HT1080 (cell line): ENCODE measurements around the gene RFTN1. TPM values are rescaled to one million over a fixed set of nuclear protein-coding genes. Genes with fewer than 3 reads are reported as not detected.

Experiments used
- DNase-seq: peaks from one replicate; pipeline ENCODE4 v3.0.0-alpha.2; 2015; ENCODE audit warnings: low read depth
- total RNA-seq: library from RNA; depleted of rRNA; stranded (reverse); fragments of >200 nt; shearing (Covaris generic); gene quantifications from 2 replicates; pipeline ENCODE4 v1.2.3, GENCODE V29; 2014

The RFTN1 gene
- total RNA-seq, 1 experiment from 2014 or later: 43.8 TPM

GRCh38 chr3:16528581-16528993 lies 15.1 kb upstream of the RFTN1 start:
- DNase-seq: no peak

DNA sequence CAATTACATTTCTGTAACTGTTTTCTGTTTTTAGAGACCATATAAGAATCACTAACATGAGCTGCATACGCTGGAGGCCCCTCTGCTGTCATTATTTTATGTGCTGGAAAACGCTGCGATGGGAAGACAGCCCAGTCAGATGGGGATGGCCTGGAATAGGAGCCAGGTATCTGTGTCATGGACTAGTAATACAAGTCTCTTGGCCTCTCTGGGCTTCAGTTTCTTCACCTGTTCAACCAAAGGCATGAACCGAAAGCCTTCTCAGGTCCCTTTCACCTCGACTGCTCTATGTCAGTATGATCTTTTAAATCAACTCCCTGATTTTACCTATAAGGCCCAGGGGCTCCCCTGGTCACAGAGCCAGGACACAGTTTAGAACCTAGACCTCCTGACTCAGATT lies 14.6 kb upstream of the RFTN1 start:
- no peak for DNase-seq

- no peak for DNase-seq
Observed at GRCh38 chr3:16524196-16524595, 10.7 kb upstream of the RFTN1 start.

- peak; percentile 46 for DNase-seq
Observed at GRCh38 chr3:16523778-16524177, 10.3 kb upstream of the RFTN1 start.

- peak; percentile 23 for DNase-seq
Observed at GRCh38 chr3:16522834-16523233, 9.3 kb upstream of the RFTN1 start.

DNA sequence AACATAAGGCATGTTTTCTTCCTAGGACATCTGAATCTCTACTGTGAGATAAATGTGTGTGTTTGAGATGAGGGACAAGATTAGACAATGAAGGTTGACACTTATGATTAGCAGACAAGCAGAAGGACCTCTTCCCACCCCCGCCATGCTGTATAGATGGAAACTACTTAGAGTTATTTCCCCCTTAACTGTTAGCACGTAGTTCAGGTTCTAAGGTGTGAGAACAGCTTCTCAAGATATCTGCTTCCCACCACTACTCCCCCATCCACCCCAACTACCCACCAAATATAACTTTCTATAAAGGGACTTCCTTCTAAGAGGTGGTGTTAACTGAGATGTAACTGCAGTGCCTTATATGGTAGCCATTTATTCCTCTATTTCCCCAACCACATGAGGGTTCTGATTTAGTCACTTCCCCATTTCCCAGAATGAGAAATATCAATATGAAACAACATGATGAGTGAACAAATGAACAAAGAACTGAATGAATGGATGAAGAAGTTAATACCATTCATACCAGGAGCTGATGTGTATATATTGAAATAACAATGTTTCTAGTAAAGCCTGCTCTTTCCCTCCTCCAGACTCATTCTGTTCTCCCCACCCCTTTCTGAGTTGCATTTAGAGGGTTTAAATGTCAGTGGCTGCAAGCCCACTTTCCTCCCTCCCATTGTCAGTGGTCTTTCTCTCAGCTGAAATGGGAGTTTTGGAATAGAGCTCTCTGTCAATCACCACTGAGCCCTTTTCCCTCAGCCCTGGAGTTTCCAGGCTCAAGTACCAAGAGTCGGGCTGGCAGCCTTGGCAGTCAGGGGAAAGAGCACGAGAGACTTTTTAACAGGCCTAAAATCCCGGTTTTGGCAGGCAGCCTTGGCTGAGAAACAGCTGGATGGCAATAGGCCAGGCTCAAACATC lies 7.7 kb upstream of the RFTN1 start:
- no peak for DNase-seq

- no peak for DNase-seq
Observed at GRCh38 chr3:16520241-16520969, 6.9 kb upstream of the RFTN1 start.

DNA sequence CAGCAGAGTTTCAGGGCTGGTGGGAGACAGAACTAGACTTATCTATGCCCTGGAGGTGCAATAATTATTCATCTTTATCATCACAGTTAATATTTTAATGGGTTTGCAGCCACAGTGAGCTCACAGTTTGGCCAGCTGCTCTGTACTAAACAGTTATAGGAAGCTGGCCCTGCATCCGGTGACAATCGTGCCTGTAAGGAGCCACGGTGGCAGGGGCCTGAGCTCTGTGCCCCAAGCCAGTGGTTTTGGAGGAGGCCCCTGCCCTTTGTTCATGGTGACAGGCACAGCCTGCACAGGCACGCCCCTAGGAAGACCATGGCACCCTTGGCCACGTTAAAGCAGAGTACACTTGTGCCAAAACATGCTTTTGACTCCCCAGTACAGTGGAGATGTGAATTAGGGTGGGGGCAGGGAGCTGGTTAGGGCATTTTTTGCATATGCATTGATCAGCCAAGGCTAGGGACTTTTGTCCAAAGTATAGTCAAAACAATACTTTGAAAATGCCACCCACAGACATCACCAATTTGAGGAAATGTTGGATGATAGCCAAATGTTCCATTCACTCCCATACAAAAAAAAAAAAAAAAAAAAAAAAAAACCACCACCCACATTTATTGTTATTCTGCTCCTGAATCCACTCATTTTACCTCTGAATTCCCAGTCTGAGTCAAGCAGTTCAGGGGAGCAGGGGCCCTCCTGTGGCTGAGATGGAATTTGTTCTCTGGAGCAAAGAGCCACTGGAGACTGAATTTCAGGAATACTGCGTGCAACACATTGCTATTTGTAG lies 3.4 kb upstream of the RFTN1 start:
- DNase-seq: peak; percentile 53

GRCh38 chr3:16515885-16516420 lies 2.5 kb upstream of the RFTN1 start:
- no peak for DNase-seq

DNA sequence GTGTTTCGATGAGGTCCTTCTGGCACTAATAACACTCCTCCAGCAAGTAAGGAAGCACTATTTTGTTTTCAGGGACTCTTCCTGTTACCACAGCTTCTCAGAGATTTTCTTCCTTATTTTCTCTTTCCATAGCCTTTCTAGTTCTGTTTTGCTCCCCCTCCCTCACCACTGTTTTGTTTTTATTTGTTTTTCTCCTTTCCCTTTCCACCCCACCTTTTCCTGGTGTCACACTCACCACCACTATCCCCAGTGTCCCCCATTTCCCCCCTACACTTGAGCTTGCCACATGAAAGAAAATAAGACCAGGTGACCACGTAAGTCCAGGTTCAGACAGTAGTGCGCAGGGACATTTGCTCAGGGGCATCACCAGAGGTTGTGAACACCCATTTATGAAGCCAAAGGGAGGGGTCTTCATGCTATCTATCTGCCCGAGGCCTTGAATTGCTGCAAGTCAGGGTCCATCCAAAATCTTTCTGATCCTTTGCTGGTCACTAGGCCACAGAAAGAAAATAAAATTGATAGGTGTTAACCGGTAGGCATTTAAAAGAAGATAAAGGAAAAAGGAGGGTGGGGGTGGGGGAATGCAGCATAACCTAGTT lies 1.4 kb upstream of the RFTN1 start:
- DNase-seq: no peak

- DNase-seq: no peak
Observed at GRCh38 chr3:16514021-16514700, 662 bp upstream of the RFTN1 start.

DNA sequence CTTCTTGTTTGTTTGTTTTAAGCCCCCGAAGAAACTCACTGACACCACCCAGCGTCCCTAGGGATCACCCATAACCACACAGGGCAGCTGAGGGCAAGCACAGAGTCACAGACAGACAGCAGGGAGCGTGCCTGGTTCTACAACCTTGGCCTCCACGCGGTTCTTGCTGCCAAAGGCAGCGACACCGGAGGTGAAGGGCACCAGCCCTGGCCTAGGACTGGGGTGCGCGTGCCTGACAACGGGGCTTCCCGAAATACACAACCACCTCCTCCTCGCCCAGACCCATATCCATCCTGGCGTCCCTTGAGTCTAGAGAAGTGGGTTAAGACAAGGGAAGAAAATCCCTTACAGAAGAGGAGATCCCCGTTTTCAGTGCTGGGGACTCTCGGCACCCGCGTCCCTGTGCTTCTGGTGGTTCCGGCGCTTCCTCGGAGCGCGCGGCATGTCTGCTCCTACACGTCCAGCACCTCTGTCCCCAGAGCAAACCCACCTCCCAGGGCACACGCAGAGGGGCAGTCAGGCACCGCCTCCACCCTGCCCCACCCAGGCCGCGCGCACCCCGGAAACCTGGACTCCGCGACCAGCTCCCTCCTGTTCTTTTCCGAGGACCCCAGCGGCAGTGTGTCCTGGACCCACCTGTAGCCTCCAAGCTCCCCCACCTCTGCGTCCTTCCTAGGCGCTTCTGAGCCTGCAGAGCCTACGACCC lies 911 bp downstream of the RFTN1 start:
- DNase-seq: peak; percentile 34

DNA sequence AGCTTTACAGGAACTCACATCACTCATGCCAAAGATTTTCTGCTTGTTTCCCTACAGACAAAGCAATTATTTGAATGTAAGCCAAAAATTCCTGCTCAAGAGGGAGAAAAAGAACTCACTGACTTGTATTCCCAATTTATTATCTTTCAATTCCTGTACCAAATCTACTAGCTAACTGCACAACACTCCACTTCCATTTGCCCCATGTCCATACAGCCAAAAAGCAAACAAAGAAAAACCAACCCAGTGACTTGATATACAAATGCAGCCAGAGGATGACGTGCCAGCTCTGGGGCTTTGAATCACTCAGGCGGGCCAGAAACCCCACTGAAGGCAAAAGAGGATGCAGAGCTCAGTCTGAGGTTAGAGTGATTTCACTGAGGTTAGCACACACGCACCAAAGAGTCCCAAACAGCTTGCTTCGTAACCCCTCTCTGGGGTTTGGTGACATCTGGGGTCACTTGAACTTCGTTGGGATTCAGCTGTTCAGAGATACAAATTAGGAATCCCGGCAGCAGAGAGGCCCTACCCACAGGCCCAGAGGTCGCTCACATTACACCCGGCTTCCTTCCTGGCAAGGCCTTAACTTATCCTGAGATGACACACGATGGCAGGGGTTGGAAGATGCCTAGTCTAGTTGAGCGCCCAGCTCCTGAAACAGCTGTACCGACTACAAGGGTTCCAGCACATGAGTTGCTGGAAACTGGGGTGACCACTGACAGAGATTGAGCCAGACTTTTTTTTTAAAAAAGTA lies 1.6 kb downstream of the RFTN1 start:
- DNase-seq: peak; percentile 85

GRCh38 chr3:16510620-16511319 lies 2.7 kb downstream of the RFTN1 start:
- no peak for DNase-seq

DNA sequence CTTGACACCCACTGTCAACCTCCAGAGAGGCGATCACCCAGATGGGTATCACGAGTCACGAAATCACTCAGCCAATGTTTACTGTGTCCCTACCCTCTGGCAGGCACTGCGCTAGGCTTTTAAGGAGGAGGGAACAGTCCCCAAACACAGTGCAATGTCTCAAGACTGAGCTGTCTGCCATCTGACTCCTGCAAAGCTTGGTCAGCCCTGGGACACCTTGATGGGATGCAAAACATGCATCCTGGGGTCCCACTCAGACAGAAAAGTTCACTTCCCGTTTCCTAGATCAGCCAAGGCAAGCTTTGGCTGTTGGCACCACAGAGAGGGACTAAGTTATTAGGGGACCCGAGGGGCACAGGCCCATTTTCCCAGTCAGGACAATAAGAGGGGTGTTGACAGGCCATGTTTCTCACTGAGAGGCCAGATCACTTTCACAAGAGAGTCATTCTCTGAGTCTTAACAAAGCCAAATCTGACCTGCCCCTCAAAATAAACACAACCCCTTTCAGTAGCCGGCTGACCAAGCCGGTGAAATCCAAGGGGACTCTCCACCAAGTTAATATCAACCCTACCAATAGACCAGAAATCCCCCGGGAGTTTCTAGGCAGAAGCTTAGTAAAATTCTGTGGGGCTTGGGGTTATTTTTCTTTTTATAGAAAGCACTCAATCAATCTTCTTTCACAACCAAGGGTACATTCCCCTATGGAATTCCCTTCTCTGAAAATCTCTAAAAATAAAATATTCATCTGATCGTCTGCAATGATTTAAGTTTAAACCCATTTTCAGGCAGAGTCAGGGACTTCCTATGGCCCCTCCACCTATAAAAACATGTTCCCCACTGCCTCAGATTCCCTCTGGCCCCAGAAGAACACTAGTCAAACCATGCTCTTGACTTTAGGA lies 3.5 kb downstream of the RFTN1 start:
- no peak for DNase-seq

DNA sequence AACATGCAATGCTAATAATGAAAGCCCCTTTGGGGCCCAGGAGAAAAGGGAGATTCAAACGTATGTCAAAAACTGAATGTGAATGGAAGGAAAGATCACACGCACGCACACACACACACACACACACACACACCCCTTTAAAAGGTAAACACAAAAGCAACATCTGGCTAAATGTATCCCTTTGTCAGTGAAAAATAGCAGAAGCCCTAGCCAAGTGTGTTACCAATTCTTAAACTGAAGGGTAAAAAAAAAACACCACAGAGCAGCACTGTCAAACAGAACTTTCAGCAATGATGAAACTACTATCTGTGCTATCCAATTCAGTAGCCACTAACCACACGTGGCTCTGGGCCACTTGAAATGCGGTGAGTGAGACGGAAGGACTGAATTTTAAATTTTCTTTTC lies 4.9 kb downstream of the RFTN1 start:
- no peak for DNase-seq

- no peak for DNase-seq
Observed at GRCh38 chr3:16508243-16508578, 5.3 kb downstream of the RFTN1 start.
